ENCODE data around the gene LIPC.
A peak's percentile ranks its signal among the peaks of the same experiment; 100 is the strongest.

The LIPC gene

GRCh38 chr15:58431221-58432149, at the start of gene LIPC:
Gene LIPC (plus strand): TSS chr15:58431991. CDS start chr15:58432033, 42 bp downstream.
- no peak for DNase-seq (ENCODE audit: low read depth in 2 of 2)

GRCh38 chr15:58383876-58384275, 47.9 kb upstream of the LIPC start:
- DNase-seq (ENCODE audit: low read depth in 2 of 2) = peak; percentile 23 to 49

GRCh38 chr15:58384667-58385066, 47.1 kb upstream of the LIPC start:
- no peak for DNase-seq (ENCODE audit: low read depth in 2 of 2)

- DNase-seq (ENCODE audit: low read depth in 2 of 2) = no peak
Measured at GRCh38 chr15:58386081-58386480, 45.7 kb upstream of the LIPC start.

- DNase-seq (ENCODE audit: low read depth in 2 of 2) = no peak
Measured at GRCh38 chr15:58386641-58387040, 45.1 kb upstream of the LIPC start.

GRCh38 chr15:58387130-58387529, 44.7 kb upstream of the LIPC start:
- no peak for DNase-seq (ENCODE audit: low read depth in 2 of 2)

GRCh38 chr15:58388211-58388610, 43.6 kb upstream of the LIPC start:
- no peak for DNase-seq (ENCODE audit: low read depth in 2 of 2)

GRCh38 chr15:58390118-58390517, 41.7 kb upstream of the LIPC start:
- no peak for DNase-seq (ENCODE audit: low read depth in 2 of 2)

GRCh38 chr15:58390655-58391054, 41.1 kb upstream of the LIPC start:
- no peak for DNase-seq (ENCODE audit: low read depth in 2 of 2)

- DNase-seq (ENCODE audit: low read depth in 2 of 2) = no peak
Measured at GRCh38 chr15:58391088-58391487, 40.7 kb upstream of the LIPC start.

- no peak for DNase-seq (ENCODE audit: low read depth in 2 of 2)
Measured at GRCh38 chr15:58392141-58392540, 39.6 kb upstream of the LIPC start.

GRCh38 chr15:58392611-58393161, 39.1 kb upstream of the LIPC start:
- DNase-seq (ENCODE audit: low read depth in 2 of 2) = no peak

- no peak for DNase-seq (ENCODE audit: low read depth in 2 of 2)
Measured at GRCh38 chr15:58393241-58393662, 38.5 kb upstream of the LIPC start.

GRCh38 chr15:58396181-58396580, 35.6 kb upstream of the LIPC start:
- DNase-seq (ENCODE audit: low read depth in 2 of 2) = no peak

GRCh38 chr15:58398071-58398470, 33.7 kb upstream of the LIPC start:
- DNase-seq (ENCODE audit: low read depth in 2 of 2) = no peak

- DNase-seq (ENCODE audit: low read depth in 2 of 2) = no peak
Measured at GRCh38 chr15:58398643-58399042, 33.1 kb upstream of the LIPC start.

- no peak for DNase-seq (ENCODE audit: low read depth in 2 of 2)
Measured at GRCh38 chr15:58399739-58400138, 32.1 kb upstream of the LIPC start.

- no peak for DNase-seq (ENCODE audit: low read depth in 2 of 2)
Measured at GRCh38 chr15:58401276-58401675, 30.5 kb upstream of the LIPC start.

- no peak for DNase-seq (ENCODE audit: low read depth in 2 of 2)
Measured at GRCh38 chr15:58401991-58402649, 29.7 kb upstream of the LIPC start.

- DNase-seq (ENCODE audit: low read depth in 2 of 2) = no peak
Measured at GRCh38 chr15:58403581-58403980, 28.2 kb upstream of the LIPC start.

GRCh38 chr15:58404020-58404419, 27.8 kb upstream of the LIPC start:
- no peak for DNase-seq (ENCODE audit: low read depth in 2 of 2)

- no peak for DNase-seq (ENCODE audit: low read depth in 2 of 2)
Measured at GRCh38 chr15:58404722-58405121, 27.1 kb upstream of the LIPC start.

- no peak for DNase-seq (ENCODE audit: low read depth in 2 of 2)
Measured at GRCh38 chr15:58405865-58406264, 25.9 kb upstream of the LIPC start.

Measured in stimulated activated CD8-positive, alpha-beta memory T cell treated with anti-CD3 and anti-CD28 coated beads, Interleukin-2, amount 100 ng/mL, for 48 hours (primary cell).